Activated CD8-positive, alpha-beta memory T cell treated with anti-CD3 and anti-CD28 coated beads, Interleukin-2, amount 50 U/mL, for 24 hours (primary cell): ENCODE measurements around the gene NPC1L1.
A peak's percentile ranks its signal among the peaks of the same experiment; 100 is the strongest.
"Not testable (repeated sequence)": the region's sequence is repeated elsewhere in the genome, so short reads cannot be mapped to it uniquely, and the experiment has no call there.

ENCODE experiments used
- DNase-seq: peaks from one replicate; pipeline ENCODE4 v3.0.0-alpha.2; 2020; ENCODE audit errors: extremely low read depth

Gene NPC1L1

DNA sequence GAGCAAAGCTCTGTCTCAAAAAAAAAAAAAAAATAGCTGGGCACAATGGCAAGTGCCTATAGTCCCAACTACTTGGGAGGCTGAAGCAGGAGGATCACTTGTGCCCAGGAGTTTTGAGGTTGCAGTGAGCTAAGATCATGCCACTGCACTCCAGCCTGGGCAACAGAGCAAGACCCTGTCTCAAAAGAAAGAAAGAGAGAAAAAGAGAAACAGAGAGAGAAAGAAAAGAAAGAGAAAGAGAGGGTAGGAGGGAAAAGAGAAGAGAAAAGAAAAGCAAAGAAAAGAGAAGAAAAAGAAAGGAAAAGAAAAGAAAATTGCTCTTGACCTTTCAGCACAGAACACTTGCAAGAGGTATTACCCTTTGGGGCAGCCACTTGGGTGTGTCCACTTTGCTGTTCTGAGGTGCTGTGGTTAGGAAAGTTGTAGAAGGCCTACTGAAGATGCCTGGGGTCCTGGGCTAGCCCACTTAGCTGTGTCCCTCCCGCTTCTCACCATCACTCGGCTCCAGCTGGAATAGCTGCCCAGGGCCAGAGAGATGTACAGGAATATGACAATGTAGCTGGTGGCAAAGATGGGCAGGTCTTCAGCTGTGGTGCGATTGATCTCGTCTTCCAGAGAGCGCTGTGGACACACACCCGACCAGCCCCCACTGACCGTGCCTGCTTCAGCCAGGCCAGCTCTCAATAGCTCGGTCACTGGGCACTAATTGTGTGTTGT lies 5.6 kb downstream of the NPC1L1 start:
- no peak for DNase-seq

DNA sequence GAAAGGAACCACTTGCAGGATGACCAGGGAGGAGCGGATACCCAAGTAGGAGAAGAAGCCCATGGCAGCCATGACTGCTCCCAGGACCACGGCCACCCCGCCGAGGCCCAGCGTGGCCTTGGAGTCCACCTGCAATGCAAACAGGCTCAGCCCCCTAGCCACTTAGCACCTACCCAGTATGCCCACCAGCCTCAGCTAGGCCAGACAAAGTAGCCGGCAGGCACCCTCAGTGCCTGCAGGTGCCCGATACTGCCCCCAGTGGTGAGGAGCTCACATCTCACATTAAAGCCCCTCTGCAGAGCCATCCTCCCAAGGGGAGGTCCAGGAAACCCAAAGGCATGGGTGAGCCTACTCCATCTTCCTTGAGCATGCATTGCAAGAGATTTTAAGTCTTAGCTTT lies 6.6 kb downstream of the NPC1L1 start:
- peak; percentile 2 for DNase-seq

DNA sequence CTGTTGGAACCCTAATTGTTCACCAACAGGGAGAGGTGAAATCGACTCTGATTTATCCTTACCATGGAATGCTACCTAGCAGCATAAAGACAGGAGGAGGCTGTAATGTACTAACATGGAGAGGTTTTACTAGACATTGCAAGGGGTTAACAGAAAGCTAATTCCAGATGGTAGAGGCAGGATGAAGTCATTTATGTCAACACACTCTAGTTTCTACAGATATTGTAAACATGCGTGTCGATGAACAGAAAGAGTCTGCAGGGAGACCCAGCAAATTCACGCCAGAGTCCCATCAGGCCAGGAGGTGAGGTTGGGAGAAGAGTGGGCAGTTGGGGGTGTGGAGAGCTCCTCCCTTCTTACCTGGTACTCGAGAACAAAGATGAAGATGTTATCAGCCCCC lies 7.0 kb downstream of the NPC1L1 start:
- no peak for DNase-seq

DNA sequence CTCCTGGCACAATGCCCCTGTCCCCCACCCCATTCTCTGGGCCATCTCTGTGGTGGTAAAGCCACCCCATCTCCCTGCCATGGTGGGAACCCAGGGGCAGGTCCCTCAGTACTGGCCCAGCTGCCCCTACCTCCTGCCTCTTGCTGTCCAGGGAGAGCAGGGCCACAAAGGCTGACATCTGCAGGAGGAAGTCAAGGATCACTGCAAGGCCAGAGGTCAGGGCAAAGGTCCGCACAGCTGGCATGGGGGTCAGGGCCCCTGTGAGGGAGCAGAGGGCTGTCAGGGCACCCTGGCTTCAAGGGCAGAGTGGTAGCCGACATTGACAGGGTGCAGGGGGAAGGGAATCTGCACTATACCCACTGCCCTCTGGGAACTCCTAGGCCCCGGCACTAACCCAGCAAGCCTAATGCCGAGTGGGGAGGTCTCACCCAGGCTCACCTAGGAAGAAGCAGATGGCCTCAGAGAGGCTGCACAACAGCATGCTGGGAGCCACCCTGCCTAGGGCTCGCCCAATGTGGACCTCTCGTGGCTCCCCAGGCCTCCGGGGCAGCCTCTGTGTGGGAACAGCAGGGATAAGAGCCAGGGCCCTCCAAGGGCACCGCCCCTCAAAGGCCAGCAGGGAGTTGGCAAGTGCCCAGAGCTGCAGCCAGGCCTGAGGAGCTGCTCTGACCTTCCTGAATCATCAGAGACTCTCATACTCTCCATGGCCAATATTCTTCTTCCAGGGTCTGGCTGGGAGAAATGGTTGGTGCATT lies 7.7 kb downstream of the NPC1L1 start:
- DNase-seq, result no peak

DNA sequence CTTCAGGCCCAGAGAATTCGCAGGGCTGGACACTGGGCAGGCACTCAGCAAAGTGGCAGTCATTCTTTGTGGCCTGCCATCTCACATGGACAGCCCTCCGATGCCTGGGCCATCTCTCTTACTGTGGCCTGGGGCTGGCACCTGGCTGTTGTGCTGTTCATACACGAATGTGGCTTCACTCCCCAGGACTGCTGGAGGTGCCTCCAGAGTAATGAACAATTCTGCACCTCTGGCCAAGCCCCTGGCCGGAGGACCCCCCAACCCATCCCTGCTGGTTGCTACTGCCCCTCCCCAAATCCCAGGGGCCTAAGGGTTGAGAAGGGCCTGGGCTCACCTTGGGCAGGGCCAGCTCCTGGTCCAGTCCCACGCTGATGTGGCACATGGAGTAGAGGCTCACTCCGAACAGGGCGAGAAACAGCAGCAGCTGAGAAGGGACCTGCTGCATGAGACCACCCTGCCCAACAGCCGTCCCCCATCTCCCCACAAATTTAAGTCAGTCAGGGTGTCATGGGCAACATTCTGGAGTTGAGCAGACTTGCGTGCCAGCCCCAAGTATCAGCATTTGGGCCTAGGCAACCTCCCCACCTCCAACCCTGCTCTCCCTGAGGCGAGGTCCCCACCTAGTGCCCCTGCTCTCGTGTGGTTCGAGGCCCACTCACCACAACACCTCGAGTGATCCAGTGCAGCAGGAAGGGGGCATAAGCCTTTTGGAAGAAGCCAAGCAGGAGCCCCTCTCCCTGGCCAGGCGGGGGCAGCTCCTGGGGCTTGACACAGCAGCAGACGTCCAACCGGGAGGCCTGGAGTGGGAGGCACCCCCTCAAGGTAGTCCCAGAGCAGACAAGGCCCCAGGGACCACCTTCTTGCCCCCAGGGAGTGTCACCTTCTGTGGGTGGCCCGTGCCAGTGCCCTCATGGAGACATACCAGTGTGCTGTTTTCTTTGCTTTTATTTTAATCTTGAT lies 9.4 kb downstream of the NPC1L1 start:
- no peak for DNase-seq

DNA sequence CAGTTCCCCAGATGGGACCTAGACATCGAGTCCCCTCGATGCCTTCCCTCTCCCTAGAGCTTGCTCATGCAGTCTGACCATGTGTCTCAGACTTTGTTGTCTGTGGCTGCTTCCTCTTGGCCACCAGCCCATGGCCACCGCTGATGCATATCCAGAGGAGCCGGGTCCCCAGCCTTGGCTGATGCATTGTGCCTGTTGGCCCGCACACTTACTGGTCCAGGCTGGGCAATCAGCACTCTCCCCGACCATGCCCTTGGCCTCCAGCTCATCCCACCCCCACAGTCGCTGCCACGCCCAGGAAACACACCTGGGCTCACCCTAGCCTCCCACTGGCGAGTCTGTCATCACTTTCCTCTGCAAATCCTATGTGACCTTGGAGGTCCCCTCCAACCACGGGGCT lies 10.1 kb downstream of the NPC1L1 start:
- no peak for DNase-seq

DNA sequence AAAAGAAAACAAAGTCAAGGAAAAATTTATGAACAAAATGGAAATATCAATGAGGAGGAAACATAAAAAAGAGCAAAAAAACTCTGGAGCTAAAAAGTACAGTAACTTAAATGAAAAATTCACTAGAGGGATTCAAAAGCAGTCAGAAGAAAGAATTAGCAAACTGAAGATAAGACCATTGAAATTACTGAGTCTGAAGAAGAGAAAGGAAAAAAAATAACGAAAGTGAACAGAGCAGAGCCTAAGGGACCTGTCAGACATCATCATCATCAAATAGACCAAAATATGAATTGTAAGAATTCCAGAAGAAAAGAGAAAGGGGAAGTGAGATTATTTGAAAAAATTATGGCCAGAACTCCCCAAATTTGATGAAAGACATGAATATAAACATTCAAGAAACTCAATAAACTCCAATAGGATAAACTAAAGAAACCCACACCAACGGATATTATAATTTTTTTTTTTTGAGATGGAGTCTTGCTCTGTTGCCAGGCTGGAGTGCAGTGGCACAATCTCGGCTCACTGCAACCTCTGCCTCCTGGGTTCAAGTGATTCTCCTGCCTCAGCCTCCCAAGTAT lies 16.2 kb downstream of the NPC1L1 start:
- no peak for DNase-seq

DNA sequence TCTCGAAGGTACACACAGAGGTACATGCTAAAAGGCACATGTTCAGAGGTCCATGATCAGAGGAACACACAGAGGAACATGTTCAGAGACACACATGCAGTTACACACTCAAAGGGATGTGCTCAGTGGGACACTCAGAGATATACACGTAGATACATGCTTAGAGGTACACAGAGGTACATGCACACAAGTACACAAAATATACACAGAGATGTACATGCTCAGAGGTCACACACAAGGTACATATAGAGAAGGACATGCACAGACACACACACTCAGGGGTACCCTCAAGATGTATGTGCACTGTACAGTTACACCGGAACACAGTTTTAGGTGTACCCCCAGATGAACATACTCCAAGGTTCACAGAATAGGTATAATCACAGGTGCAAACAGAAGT lies 18.8 kb downstream of the NPC1L1 start:
- no peak for DNase-seq

DNA sequence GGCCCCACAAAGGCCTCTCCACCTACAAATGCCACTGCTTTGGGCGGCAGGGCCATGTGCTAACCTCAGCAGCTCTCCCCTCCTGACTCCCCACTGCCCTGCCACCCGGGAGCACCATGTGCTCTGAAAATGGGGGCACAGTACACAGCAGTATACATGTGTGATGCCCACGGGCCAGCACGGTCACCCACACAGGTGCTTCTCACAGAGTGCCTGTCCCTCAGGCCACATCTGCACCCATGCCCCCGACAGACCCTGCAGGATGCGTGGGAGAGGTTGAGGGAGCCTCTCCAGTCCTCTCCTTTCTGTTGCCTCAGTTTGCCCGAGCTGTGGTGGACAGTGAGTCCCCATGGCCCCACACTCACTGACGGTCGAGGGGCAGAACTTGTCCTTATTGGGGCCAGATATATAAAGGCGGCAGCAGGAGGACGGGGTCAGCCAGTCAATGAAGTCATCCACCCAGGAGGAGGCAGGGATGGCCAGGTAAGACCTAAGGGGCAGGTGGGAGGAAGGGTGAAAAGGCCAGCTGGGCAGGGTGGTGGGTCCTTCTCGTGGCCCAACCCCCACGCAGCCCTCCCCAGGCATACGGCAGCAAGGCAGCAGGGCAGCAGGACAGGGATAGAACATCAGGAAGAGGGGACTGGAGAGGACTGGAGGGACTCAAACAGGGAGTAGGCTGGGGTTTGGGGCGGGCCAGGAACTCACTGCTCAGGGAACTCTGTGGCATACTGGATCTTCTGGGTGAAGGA lies 19.6 kb downstream of the NPC1L1 start:
- DNase-seq, result no peak

DNA sequence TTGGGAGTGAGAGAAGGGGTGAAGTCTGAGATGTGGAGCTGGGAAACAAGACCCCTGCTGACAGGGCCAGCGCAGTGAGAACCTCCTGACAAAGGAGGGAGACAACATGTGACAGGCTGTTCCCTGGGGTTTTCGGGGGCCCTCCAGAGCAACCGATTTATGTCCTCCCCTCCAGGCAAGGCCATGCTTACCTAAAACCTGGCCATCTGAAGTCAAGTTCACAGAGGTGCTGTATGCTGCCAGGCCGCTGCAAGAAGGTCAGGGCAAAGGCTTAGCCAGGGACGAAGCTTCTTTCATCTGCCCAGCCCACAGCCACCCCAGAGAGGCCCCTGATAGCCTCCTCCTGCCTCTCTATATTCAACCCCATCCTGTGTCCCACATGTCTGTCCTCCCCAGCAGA lies 20.6 kb downstream of the NPC1L1 start:
- DNase-seq, result no peak

DNA sequence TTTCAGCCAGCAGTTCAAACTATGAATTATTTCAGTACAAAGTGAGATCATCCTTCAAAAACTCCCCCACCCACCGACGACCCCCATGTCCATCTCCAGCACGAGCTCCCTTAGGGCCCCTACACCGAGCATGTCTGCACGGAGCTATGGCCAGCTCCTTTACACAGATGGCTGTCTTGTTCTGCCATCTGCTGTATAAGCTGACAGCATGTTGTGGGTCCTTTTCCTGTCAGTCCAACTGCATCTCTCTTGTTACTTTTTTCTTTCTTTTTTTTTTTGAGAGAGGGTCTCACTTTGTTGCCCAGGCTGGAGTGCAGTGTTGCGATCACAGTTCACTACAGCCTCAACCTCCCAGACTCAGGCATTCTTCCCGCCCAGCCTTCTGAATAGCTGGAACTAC lies 21.6 kb downstream of the NPC1L1 start:
- DNase-seq, result no peak

DNA sequence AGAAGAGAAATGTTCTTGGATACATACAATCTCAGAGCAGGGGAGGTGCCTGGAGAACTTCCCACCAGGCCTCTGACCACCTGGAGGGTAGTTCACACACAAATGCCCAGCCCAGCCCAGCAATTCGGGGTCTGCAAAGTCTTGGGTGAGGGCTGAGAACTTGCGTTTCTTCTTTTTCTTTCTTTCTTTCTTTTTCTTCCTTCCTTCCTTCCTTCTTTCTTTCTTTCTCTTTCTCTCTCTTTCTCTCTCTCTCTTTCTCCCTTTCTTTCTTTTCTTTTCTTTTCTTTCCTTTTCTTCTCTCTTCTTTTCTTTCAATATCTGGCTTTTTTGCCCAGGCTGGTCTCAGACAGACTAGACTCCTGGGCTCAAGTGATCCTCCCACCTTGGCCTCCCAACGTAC lies 22.4 kb downstream of the NPC1L1 start:
- DNase-seq, result no peak

DNA sequence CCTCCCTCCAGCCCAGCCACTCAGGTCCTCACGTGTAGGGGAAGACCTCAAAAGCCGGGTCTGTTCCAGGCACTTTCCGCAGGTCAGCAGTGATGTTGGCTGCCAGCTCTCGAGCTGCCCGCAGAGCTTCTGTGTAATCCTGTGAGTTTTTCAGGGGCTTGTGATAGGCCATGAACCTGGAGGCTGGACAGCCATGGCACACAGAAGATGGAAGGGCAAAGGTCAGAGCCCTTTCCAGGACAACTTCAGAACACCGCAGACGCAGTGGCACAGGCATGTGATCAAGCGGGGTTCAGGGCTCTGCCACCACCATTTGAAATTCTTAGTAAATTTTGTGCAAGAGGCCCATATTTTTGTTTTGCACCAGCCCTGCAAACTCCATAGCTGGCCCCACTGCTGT lies 24.0 kb downstream of the NPC1L1 start:
- DNase-seq, result no peak

DNA sequence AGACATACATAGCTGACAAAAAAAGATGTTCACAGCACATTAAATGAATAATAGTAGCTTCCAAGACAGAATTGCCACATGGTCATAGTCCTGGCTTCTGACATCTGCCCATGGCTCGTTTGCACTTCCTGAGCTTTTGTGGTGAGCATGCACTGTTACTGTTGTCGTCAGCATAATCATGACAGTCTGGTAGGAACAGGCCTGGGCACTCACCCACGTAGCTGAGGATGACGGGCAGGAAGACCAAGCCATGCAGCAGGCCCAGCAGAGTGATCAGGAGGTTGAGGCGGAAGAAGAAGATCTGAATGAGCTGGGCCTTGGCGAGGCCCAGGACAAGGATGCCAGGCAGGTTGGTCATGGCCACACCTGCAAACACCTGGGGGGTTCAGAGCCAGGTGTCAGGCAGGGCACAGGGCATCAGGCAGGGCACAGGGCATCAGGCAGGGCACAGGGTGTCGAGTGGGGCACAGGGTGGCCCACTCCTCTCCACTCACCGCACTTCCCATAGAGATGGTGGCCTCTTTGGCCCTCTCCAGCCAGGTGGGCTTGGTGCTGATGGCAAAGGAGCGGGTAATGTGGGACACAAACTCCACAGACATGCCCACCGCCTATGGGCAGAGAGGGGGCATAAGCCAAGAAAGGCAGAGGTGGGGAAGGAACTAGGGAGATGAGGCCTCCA lies 25.4 kb downstream of the NPC1L1 start:
- DNase-seq, result no peak

DNA sequence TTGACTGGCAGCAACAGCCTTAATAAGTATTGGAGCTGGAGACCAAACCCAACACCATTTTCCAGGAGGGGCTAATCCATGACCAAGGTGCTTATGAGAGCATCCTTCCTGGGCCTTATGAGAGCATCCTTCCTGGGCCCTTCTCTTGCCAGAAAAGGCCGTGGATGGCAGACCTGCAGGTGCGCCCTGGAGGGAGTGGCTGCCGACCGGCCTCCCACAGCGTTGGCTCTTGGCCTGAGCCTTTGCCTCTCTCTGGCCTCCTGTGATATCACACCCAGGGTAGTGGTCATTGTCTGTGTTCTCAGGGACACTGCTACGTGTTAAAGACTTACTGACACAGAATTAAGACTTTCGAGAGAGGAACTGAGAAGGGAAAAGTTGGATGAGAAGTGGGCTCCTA lies 28.4 kb downstream of the NPC1L1 start:
- no peak for DNase-seq

DNA sequence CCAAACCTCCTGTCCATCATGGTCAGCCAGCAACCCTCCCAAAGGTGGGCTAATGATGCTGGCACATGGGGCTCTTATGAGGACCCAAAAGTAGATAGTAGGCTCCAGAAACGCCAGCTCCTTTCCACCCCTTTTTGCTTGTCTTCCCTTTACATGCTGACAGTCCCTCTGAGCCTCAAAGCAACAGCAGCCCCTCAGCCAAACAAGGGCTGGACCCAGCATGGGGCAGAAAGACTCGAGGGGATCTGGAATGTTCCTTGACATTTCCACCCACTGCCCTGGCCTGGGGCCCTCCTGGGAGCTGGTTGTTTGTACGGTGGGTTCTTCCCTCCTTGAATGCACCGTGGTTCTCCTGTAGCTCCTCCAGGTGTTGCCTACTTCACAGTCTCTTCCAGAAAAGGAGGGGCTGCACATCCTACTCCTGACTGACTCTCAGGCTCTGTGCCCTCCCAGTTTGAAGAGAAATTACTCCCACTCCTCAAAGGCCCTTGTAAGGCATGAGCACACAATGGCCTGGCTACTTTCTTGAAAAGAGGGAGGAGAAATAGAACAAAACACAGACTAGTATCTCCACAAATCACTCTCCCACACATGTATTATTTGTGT lies 29.2 kb downstream of the NPC1L1 start:
- DNase-seq, result no peak

DNA sequence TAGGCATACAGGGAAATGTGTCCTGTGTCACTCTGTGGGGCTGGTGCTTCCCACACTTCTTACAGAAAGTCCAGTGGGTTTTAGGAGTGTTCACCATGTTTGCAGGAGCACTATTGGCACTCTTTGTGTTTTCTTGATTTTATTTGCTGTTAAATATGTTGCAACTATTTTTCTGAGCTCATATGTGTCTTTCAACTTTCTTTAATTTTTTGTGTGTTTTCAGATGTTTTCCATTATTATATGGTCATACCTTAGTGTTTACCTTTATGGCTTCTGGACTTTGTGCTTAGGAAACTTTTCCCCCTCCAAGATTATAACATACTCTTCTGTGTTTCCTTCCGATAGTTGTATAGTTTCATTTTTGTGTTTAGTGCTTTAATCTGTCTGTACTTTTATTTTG lies 29.9 kb downstream of the NPC1L1 start:
- DNase-seq, result no peak

DNA sequence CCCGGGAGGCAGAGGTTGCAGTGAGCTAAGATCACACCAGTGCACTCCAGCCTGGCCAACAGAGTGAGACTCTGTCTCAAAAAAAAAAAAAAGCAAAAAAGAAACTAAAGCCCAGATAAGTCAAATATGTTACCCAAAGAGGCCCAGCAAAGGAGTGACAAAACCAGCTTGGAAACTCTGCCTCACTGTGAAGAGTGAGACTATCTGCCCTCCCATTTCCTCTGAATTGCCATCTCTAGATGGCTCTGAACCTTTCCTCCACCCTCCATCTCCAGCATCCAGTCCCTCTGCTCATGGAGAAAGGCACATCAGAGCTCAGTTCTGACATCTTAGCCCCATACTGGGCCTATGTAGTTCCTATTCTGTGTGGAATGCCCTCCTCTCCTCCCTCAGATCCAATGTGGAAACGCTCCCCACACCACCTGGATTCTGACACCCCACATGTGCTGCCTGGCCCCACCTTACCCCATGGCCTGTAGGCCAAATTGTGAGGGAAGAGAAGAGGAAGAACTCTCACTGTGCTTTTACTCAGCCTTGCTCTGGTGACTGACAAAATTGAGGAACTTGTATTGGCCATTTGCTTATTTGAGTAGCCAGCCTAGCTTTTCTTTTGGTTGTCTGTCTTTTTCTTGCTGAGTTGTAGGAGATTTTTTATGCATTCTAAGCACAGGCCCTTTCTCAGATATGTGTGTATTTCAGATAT lies 32.7 kb downstream of the NPC1L1 start:
- DNase-seq, result no peak

DNA sequence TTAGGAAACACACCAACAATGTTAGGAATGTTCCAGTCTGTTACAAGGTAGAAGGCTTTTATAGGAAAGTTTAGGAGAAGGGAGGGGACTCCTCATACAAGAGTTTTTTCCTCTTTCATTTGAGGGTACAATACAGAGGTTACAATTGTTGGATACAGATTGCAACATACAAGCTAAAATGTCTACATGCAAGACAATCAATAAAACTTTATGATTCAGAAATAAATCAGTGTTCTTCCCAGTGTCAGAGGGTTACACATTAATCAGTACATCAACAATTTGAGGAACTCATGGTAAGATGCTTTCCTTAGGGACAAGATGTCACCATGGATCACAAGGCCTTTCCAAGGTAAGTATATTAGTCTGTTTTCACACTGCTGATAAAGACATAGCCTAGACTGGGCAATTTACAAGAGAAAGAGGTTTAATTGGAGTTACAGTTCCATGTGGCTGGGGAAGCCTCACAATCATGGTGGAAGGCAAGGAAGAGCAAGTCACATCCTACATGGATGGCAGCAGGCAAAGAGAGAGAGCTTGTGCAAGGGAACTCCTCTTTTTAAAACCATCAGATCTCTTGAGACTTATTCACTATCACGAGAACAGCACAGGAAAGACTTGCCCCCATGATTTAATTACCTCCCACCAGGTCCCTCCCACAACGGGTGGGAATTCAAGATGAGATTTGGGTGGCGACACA lies 34.4 kb downstream of the NPC1L1 start:
- DNase-seq, result not testable (repeated sequence)
